GM12873 (cell line): ENCODE data around the gene CCDC188.

ENCODE experiments used
- TF ChIP-seq, protein P1 (sequence below): IDR thresholded peaks from 2 replicates; pipeline ENCODE4 v1.5.1; 2012; ENCODE audit warnings: low read depth, mild to moderate bottlenecking, moderate library complexity, low read length, control low read depth; ENCODE audit not compliant: insufficient read depth; ENCODE audit errors: missing control alignments

The CCDC188 gene

DNA sequence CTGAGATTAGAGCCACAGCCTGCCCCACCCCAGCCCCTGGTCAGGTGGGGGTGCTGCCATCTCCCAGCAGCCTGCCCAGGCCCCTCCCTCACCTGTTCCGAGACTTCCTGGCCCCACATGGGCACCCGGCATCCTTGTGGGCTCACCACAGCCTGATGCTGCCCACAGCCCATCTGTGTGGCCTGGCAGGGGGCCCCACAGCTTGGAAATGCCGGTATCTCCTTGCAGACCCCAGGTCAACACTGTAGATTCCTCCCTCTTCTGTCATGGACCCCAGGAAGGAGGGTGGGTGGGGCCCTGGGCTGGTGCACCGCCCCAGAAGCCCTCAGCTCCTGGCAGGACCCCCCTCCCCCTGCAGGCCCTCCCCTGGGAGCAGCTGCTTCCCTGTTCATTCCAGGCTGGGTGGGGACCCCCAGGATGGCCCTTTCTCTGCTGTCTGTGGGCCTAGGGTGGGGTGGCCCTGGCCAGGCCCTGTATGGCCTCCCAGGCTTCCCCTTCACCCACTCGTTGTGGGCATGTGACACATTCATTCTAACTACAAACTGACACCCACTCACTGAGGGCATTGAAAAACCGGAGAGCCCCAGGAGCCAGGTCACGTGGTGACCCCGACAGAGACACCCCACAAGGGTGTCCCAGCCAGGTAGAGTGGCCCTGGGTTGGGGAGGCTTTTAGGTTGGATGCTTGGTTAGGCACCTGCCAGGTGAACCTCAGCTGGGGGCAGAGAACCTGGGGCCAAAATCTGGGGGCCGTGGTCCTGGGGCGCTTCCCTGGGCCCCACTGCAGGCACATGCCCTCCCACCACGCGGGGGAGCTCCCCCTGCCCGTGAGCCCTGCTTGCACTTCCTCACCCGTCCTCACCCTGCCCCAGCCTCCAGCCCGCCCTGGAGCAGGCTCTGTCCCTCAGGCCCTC is 44.1 kb upstream of the CCDC188 start:
- TF ChIP-seq, protein P1, sequence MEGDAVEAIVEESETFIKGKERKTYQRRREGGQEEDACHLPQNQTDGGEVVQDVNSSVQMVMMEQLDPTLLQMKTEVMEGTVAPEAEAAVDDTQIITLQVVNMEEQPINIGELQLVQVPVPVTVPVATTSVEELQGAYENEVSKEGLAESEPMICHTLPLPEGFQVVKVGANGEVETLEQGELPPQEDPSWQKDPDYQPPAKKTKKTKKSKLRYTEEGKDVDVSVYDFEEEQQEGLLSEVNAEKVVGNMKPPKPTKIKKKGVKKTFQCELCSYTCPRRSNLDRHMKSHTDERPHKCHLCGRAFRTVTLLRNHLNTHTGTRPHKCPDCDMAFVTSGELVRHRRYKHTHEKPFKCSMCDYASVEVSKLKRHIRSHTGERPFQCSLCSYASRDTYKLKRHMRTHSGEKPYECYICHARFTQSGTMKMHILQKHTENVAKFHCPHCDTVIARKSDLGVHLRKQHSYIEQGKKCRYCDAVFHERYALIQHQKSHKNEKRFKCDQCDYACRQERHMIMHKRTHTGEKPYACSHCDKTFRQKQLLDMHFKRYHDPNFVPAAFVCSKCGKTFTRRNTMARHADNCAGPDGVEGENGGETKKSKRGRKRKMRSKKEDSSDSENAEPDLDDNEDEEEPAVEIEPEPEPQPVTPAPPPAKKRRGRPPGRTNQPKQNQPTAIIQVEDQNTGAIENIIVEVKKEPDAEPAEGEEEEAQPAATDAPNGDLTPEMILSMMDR: peak; percentile 7

DNA sequence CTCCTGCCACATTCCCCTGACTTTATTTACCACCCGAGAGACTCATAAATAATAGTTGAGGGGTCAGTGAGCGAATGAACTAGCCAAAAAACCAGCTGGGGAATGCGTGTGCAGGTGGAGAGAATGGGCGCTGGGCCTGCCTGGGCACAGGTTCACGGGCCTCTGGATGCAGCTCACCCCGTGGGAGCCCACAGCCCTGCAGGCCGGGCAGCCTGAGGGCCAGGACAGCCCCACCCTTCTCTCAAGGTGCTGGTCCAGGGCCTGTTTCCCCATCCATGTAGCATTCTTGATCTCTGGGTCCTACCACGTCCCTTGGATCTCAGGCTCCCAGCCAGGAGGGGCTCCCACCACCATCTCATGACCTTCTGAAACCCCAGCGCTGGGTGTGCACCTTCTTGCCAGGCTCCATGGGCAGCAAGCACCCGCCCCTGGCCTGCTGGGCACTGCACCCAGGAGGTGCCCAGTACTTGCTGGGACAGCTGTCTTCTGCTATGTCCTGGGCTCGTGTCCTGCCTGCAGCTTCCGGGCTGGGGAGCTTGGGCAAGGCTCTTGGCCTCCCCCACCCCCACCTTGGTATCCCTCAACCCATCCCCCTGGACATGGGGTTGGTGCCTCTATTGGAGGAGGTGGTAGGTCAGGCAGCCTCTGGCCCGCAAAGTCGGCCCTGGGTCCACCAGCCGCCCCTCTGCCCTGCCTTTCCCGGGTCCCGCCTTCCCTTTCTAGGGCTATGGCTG is 43.1 kb upstream of the CCDC188 start:
- TF ChIP-seq, protein P1: no peak

DNA sequence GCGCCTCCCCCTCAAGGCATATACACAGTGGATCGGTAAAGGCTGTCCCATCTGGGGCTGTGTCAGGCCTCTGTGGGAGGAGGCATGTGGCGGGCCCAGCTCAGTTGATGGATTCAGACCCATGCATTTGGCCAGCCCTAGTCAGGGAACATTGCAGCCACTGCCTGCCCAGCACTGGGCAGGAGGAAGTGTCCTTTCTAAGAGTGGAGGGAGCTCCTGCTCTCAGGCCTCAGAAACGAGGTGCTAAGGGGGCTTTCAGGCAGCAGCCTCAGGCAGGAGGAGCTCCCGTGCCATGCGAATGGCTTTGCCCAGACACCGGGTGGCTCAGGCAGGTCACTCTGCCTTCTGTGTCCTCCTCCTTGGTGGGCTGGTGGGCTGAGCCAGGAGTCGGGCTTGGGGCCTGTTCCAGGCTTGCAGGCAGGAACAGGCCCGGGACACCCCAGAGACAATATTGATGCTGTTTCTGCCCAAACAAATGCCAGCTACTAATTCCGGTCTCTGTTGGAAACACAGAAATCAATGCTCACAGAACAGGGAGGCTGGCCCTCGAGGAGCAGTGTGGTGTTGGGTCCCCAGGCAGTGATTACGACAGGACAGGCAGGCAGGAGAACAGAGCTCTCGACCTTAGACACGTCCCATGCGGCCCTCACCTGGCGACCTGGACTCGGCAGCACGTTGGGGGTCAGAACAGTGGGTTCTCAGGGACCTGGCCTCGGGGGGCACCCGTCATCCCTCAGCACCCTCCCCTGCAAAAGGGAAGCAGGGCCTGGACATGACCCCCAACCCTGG is 42.3 kb upstream of the CCDC188 start:
- TF ChIP-seq, protein P1: no peak

DNA sequence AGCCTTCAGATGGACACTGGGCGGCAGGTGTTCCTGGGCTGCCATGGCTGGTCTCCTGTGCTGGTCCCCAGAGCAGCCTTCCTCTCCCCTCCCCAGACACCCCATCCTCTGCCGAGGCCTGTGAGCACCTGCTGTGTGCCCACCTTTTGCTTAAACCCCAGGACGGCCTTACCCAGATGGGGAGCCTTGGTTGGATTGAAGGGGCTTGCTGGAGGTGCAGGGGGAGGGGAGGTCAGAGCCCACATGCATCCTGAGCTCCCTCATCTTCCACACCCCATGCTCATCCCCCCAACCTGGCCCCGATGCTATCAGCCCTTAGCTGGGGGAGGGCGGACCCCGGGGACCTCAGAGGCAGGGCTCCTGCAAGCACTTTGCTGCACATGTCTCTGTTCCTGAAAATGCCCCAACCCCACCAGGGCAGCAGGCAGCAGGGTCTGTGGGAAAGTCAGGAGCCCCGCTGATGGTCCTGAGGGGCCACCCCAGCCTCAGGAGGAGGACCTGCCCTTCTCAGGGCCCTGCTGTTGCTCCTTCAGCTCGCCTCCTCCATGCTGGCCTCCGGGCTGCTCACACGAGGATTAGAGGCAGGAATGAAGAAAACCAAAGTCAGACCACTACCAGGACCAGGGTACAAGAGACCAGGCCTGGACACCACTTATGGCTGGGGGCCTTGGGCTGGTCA is 41.6 kb upstream of the CCDC188 start:
- TF ChIP-seq, protein P1: no peak

DNA sequence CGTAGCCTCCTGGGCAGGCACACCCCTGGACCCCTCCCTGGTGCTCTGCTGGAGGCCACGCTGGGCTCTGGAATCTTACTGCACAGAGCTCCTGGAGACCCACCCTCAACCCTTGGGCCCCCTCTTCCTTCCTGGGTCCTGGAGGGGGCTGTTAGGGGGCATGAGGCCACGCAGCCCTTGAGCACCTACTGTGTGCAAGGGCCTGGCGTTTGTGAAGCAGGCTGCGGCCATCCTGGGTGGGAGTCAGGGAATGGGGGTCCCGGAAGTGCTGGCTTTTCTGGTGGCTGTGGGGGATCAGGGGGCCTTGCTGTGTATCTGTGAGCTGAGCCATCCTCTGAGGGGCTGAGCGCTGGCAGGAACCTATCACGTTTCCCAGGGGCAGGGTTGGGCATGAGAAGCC is 40.9 kb upstream of the CCDC188 start:
- TF ChIP-seq, protein P1: no peak

DNA sequence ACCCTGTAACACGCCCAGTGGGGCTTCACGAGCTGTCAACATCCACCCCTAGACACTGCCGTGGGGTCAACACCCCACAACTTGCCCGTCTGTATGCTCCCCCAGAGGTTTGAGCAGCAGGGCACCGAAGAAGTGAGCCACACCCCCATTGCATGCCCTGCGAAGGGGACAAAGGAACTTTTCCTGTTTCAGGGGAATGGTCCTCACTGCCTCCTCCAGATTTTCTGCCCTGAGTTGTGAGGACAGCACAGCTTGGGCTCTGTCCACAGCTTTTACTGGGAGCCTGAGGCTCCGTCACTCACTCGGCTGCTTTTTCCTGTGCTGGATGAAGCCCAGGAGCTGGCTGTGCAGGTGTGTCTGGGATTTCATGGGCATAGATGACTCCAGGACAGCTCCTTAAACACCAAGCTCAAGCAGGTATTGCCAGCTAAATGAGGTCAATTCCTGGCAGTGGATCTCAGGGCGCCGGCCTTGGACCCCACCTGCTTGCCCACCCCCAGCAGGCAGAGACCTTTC is 40.2 kb upstream of the CCDC188 start:
- TF ChIP-seq, protein P1: no peak
